ENCODE measurements around the gene ROBO1.

GRCh38 chr3:78887547-78888011 lies 880.2 kb downstream of the ROBO1 start:
- TF ChIP-seq KDM1A (CRISPR knock-in tag; IDR thresholded peaks at IDR 0.05) (no peak), MTA3 (CRISPR knock-in tag; IDR thresholded peaks at IDR 0.05) (no peak), FOXK1 (CRISPR knock-in tag; IDR thresholded peaks at IDR 0.05; ENCODE audit: borderline replicate concordance, low read depth) (no peak), ZBTB1 (CRISPR knock-in tag; IDR thresholded peaks at IDR 0.05; ENCODE audit: borderline replicate concordance) (no peak), SIN3A (IDR thresholded peaks at IDR 0.05; ENCODE audit: borderline replicate concordance, low read depth, low read length) (no peak)
